Right atrium auricular region (tissue), 2 donors: Measurements from ENCODE around the gene P3R3URF. TPM values are rescaled to one million over a fixed set of nuclear protein-coding genes. Genes with fewer than 3 reads are reported as not detected.

Experiments
- DNase-seq: peaks from one replicate; pipeline ENCODE4 v3.0.0-alpha.2; 2019; ENCODE audit warnings: low spot score
- H3K27ac ChIP-seq, 2 donors: fragments of 200-600 bp; sonication (generic); 1 replicate in 1 of 2; 2 replicates in 1 of 2; pipeline ENCODE4 v1.5.1; 2016 to 2019
- H3K27me3 ChIP-seq, 2 donors: fragments of 200-600 bp; sonication (generic); one replicate each; pipeline versions ENCODE4 v1.5.1 to v1.6.0; 2017 to 2019
- H3K36me3 ChIP-seq: fragments of 200-600 bp; sonication (generic); one replicate; pipeline ENCODE4 v1.5.1; 2016
- H3K4me1 ChIP-seq, 2 donors: fragments of 200-600 bp; sonication (generic); one replicate each; pipeline versions ENCODE4 v1.5.1 to v1.6.0; 2017 to 2019
- H3K4me3 ChIP-seq, 2 donors: fragments of 200-600 bp; sonication (generic); 1 replicate in 1 of 2; 2 replicates in 1 of 2; pipeline ENCODE4 v1.5.1; 2017 to 2019; ENCODE audit warnings: mild to moderate bottlenecking in 1 of 2, moderate library complexity in 1 of 2
- H3K9me3 ChIP-seq, 2 donors: fragments of 200-600 bp; sonication (generic); one replicate each; pipeline ENCODE4 v1.5.1; 2019
- total RNA-seq, 2 donors: library from RNA; depleted of rRNA; stranded (reverse); fragments of >200 nt; gene quantifications; one replicate each; pipeline ENCODE4 v1.1.0, GENCODE V29; 2016
- TF ChIP-seq, protein P1 (sequence below), 2 donors: fragments of 200-600 bp; sonication (generic); IDR thresholded peaks; one replicate each; pipeline ENCODE4 v1.5.1; 2019; ENCODE audit warnings: antibody characterized with exemption in 2 of 2

P3R3URF gene
- total RNA-seq, 2 donors from 2014 or later = not detected

DNA sequence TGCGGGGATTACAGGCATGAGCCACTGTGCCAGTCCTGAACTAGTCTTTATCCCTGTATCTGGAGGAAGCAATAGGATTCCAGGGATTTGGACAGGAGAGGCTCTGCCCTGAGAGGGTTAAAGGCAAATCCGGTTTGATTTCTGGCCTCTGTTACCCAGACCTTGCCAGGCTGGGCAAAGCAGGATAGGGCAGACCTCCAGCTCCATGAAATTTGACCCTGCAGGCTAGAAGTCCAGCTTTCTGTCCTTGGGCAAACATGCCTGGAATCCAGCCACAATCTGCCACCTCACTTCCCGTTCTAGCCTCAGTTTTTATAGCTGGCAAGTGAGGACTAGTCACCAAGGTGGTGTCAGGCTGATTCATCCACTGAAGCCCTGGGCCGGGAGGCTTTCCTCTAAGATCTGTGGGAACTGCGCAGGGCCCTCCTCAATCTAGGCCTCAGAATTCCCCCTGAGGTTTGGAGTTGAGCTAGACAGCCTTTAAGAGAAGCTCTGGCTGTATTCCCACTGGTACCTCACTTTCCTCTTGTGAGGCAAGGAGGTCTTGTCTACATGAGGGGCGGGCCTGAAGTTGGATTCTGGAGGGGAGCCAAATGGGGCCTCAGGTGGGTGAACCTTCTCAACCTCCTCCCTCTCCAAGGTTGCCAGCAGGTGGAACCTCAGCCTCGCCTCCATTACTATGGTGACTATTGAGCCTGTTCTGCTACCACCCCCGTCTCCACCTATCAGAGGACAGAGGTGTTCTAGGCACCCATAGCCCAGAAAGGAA is 7.0 kb upstream of the P3R3URF start:
- Histone ChIP-seq H3K4me3 (no peak overlapping the region), H3K4me1 (peaks cover 0 to 59% of the 10 kb centered on the region in 2 donors), H3K27ac (peak overlapping the region; percentile 82 to 90), H3K9me3 (no peaks in the 10 kb centered on the region), H3K27me3 (no peaks in the 10 kb centered on the region), H3K36me3 (no peaks in the 10 kb centered on the region)
- DNase-seq = peak; percentile 74
- TF ChIP-seq, protein P1, sequence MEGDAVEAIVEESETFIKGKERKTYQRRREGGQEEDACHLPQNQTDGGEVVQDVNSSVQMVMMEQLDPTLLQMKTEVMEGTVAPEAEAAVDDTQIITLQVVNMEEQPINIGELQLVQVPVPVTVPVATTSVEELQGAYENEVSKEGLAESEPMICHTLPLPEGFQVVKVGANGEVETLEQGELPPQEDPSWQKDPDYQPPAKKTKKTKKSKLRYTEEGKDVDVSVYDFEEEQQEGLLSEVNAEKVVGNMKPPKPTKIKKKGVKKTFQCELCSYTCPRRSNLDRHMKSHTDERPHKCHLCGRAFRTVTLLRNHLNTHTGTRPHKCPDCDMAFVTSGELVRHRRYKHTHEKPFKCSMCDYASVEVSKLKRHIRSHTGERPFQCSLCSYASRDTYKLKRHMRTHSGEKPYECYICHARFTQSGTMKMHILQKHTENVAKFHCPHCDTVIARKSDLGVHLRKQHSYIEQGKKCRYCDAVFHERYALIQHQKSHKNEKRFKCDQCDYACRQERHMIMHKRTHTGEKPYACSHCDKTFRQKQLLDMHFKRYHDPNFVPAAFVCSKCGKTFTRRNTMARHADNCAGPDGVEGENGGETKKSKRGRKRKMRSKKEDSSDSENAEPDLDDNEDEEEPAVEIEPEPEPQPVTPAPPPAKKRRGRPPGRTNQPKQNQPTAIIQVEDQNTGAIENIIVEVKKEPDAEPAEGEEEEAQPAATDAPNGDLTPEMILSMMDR (IDR thresholded peaks at IDR 0.05) = no peak

DNA sequence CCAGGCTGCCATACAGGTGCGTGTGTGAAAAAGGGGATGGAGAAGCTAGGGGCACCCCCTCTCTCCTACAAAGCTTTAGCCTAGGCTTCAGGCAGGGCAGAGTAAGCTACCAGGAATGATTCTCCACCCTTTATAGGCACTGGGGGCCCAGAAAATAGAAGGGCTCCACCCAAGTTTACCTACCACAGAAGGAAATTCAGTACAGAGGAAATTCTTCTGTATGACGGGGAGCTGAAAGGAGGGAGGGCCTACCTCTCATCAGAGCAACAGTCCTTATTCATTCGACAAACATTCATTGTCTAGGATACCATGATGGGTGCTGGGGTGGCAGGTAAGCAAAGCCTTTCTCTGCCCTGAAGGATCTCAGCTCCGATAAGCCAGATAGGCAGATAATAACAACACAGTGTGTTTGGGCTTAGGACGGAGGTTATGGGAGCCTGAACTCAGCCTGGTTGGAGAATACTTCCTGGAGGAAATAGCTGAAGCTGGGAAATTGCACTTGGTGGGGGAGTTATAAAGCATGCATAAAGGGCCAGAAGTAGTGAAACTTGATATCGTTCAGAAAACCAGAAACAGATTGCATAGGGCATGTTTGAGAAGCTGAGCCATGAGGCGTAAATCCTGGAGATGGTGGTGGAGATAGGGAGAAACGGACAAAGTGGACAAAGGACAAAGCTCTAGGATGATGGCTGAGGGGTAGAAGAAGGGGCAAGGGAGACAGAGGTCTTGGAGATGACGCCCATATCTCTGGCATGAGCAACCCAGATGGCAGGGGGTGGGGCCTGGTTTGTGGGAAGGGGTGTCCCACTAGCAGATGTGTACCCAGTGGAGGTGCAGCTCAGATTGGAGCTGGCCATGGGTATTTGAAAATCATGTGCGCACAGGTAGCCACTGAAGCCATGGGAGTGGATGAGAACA is 5.3 kb upstream of the P3R3URF start:
- TF ChIP-seq, protein P1 (IDR thresholded peaks at IDR 0.05) = no peak
- Histone ChIP-seq H3K4me3 (no peak overlapping the region), H3K9me3 (no peaks in the 10 kb centered on the region), H3K27ac (no peak overlapping the region), H3K4me1 (peaks cover 0 to 54% of the 10 kb centered on the region in 2 donors), H3K36me3 (no peaks in the 10 kb centered on the region), H3K27me3 (no peaks in the 10 kb centered on the region)
- DNase-seq = no peak

DNA sequence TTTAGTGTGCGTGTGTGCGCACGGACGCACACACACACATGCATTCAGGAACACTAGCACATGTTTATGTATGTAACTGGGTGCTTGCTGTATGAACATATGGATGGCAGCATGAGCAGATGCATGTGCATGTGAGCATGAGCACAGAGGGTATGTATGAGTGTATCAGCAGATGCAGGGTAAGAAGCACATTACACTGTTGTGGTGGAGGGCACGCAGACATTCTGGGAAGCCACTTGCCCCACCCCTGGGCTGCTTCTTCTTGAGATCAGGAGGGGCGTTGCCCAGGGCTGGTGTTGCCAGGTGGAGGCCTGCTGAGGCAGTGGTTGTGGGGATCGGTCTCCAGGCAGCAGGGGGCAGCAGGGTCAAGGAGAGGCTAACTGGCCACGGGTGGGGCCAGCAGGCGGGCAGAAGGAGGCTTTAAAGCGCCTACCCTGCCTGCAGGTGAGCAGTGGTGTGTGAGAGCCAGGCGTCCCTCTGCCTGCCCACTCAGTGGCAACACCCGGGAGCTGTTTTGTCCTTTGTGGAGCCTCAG is 3.9 kb upstream of the P3R3URF start:
- no peak overlapping the region for H3K27ac ChIP-seq
- H3K36me3 ChIP-seq = no peaks in the 10 kb centered on the region
- H3K4me1 ChIP-seq = peaks cover 0 to 63% of the 10 kb centered on the region in 2 donors
- H3K4me3 ChIP-seq = no peak overlapping the region
- TF ChIP-seq, protein P1 (IDR thresholded peaks at IDR 0.05) = no peak
- H3K27me3 ChIP-seq = no peaks in the 10 kb centered on the region
- DNase-seq = no peak
- no peaks in the 10 kb centered on the region for H3K9me3 ChIP-seq

DNA sequence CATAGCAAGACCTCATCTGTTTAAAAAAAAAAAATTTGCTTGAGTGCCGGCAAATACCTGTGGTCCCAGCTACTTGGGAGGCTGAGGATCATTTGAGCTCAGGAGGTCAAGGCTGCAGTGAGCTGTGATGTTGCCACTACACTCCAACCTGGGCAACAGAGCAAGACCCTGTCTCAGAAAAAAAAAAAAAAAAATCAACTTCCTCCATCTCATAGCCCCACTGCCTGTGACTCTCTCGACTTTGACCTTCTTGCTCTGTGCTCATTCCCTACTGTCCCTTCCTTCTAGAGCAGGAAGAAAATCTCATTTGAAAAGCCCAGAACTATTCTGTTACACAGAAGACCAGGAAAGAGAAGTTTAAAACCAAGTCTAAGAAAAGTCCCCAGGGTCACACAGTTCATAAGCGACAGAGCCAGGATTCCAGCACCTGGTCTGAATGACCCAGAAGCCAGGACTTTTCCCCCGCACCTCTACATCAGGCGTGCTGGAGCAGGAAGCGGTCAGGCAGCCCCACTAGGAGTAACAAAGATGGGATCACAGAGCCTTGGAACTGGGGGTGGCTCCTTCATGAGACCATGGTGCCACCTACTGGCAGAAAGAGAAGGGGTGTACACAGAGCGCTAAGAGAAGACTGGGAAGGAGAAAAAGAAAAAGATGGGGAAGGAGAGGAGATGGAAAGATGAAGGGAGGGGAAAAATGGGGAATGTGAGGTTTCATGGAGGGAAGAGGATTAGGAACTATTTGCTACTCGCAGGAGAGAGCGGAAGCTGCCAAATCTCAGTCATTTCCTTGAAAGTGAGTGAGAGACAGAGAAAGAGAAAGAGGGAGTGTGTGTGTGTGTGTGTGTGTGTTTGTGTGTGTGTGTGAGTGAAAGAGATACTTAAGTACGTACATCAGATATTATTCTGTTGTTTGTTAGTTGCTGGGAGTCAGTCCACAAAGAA is 3.1 kb upstream of the P3R3URF start:
- no peaks in the 10 kb centered on the region for H3K9me3 ChIP-seq
- peaks cover 0 to 70% of the 10 kb centered on the region in 2 donors for H3K4me1 ChIP-seq
- no peaks in the 10 kb centered on the region for H3K36me3 ChIP-seq
- no peaks in the 10 kb centered on the region for H3K27me3 ChIP-seq
- DNase-seq = peak; percentile 85
- H3K4me3 ChIP-seq = no peak overlapping the region
- TF ChIP-seq, protein P1 (IDR thresholded peaks at IDR 0.05) = peak; percentile 63 to 91
- no peak overlapping the region for H3K27ac ChIP-seq

DNA sequence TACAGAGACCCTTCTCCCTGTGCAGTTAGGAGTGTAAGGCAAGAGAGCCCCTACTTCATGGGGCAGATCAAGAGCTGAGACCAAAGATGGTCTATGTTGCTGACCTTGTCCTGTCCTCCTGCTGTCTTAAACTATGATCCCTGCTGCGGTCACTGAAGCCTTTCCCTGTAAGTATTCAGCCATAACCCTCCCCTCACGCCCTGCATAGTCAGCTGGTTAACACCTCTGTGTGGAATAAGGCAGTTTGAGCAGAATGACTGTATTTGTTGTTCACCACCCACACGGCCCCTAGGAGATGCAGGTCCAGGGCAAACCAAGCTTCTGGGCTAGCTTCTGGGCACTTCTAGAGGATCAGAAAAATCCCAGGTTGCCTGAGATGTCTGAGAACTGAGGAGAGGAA is 1.0 kb downstream of the P3R3URF start:
- H3K36me3 ChIP-seq = no peaks in the 10 kb centered on the region
- no peak overlapping the region for H3K4me3 ChIP-seq
- peak overlapping the region; percentile 76 to 80 for H3K27ac ChIP-seq
- no peaks in the 10 kb centered on the region for H3K27me3 ChIP-seq
- no peaks in the 10 kb centered on the region for H3K9me3 ChIP-seq
- TF ChIP-seq, protein P1 (IDR thresholded peaks at IDR 0.05) = no peak
- no peak for DNase-seq
- peaks cover 0 to 75% of the 10 kb centered on the region in 2 donors for H3K4me1 ChIP-seq
